Measurements from ENCODE around the gene RSKR.
"Not testable (repeated sequence)": the region's sequence is repeated elsewhere in the genome, so short reads cannot be mapped to it uniquely, and the experiment has no call there.

The RSKR gene

DNA sequence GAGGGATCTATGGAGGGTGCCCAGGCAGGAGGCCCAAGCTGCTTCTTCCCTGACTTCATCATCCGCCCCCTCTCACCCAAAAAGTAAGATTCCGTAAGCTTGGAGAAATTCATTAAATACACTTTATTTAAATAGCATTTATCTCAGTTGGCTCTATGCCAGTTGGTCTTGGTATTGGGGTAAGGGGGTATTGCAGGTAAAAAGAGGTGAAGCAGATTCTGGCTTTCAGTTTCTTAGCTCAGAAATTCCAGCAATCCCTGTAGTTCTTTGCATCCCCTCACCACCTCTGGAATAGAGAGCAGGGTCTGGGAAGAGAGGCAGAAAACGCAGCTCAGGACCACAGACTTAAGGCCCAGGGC lies 36.5 kb downstream of the RSKR start:
- DNase-seq (ENCODE audit: low read depth) = no peak

DNA sequence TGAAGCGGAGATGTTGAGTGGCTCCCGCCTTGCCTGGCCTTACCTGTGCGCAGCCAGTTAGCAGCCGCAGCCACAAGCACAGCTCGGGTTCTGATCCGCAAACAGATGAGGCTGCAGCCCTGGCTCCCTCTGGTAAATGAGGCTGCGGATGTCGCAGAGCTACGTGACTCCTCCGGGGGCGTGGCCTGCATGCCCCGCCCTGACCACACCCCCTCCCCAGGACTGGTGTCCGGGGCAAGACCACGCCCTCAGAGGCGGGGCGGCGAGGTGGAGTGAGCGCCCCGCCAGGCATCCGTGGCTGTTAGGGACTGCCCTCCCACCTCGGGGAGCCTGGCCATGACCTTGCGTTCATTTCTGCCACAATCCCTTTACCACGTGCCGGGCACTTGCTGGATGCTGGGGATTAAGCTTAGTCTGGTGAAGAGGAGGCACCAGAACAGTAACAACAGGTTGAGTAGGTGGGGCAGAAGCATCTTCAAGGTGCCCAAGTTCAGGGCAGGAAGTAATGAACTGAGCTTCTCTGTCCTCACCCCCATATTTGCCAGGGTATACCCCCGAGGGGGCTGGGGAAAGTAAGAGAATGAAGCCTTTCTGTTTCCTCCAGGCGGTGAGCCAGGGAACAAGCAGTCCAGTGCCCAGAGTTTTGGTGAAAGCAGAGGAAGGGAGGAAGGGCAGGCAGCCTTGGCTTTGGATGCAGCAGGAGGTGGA lies 37.1 kb downstream of the RSKR start, which contains the start of gene ALDOC:
ALDOC (minus strand) TSS at position 138 of the 708 bp plus-strand sequence. CDS start 1,363 bp downstream, outside the sequence.
- peak; percentile 93 for DNase-seq (ENCODE audit: low read depth)

DNA sequence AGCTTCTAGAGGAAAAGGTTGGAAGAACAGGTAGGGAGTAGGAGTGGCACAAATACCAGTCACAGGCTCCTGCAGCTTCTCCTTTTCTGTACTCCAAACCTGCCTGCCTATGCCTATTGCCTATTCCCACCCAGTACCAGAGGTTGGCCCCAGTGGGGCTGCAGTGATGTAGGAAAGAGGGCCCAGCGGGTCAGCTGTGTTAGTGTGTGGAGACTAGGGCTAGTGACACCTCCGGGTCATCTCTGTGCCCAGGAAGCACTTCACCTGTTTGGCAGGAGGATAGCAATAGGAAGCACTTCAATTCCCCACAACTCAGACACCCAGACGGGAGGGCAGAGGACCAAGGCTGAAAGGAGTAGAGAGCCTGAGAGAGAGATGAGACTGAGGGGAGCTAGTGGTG lies 38.0 kb downstream of the RSKR start:
- DNase-seq (ENCODE audit: low read depth) = not testable (repeated sequence)

DNA sequence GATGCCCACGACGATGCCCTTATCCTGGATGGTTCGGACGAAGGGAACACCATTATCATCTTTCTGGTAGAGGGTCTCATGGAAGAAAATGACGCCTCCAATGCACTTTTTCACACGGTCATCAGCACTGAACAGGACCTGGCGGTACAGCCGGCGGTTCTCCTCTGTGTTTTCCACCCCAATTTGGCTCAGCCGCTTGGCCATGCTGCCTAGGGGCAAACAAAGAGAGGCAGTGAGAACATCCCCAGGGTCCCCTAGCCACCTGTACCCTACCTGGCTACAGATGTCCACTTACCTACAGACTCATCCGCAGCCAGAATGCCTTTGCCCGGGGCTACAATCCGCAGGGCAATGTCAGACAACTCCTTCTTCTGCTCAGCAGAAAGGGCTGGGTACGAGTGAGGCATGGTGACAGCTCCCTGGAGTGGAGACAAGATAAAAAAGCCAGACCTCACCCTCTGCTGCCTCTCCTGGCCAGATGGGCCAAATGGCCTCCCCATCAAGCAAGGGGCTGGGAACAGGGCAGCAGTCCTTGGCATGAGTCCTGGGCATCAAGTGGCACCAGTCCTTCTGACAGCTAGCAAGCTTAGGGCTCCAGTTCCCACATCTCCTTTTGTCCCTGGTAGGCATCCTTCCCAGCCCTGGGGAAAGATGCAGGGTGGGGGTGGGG lies 38.7 kb downstream of the RSKR start:
- DNase-seq (ENCODE audit: low read depth) = no peak

DNA sequence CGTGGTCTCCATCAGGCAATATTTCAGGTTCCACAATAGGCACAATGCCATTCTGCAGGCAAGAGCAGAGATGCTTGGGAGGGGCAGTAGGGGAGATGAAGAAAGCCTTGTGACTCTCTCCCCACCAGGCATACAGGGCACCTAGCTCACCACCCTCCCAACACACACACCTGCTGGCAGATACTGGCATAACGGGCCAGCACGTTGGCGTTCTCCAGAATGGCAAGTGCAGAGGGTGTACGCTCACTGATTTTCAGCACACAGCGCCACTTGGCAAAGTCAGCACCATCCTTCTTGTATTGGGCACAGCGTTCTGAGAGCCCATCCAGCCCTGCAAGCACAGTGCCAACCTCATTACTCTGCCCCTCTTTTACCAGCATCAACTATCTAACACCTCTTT lies 39.5 kb downstream of the RSKR start:
- no peak for DNase-seq (ENCODE audit: low read depth)

DNA sequence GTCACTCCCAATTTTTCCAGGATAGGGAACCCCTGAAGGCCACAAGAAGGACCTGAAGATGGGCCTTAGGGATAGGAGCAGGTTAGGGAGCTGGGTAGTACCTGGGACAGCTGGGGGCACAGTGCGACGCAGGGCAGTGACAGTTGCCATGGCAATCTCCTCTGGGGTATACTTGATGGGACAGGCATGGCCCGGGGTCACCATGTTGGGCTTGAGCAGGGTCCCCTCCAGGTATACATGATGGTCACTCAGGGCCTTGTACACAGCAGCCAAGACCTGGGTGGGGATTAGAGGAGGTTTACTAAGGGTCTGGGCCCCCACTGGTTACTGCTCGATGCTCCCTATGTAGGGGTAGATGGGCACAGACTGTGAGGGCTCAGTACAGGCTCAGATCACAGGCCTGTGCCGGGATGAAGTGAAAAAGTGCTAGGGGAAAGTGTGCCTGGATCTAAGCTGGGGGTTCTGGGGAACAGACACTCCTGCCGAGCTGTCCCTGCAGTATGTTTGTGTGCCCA lies 40.0 kb downstream of the RSKR start:
- DNase-seq (ENCODE audit: low read depth) = no peak

DNA sequence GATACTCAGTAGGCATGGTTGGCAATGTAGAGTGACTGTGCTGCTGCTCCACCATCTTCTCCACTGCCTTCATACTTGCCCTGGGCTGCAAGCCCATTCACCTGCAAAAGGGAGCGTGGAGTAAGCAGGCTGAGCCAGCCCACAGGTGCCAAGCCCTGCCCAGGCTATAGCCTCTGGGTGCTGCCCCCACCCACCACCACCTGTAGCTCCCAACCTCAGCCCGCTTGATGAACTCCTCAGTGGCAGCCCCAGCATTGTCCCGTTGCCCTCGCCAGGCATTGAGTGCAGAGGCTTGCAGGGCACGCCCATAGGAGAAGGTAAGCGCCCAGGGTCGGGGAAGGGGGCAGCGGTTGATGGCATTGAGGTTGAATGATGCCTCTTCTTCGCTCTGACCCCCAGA lies 40.5 kb downstream of the RSKR start:
- DNase-seq (ENCODE audit: low read depth) = no peak

DNA sequence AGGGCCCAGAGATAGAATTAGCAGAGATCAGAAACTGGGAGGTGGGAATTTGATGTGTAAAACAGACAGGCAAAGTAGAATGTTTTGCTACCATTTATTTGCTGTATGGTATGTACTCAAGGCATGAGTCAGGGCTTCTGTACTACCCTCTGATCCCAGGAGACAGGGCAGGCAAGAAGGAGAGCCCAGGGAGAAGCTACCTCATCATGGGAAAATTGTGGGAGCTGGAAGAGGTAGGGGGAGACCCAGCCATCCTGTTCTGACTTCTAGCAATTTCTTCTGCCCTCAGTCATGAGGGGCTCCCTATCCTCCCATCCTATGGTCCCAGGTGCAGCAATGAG lies 41.0 kb downstream of the RSKR start:
- DNase-seq (ENCODE audit: low read depth) = no peak

DNA sequence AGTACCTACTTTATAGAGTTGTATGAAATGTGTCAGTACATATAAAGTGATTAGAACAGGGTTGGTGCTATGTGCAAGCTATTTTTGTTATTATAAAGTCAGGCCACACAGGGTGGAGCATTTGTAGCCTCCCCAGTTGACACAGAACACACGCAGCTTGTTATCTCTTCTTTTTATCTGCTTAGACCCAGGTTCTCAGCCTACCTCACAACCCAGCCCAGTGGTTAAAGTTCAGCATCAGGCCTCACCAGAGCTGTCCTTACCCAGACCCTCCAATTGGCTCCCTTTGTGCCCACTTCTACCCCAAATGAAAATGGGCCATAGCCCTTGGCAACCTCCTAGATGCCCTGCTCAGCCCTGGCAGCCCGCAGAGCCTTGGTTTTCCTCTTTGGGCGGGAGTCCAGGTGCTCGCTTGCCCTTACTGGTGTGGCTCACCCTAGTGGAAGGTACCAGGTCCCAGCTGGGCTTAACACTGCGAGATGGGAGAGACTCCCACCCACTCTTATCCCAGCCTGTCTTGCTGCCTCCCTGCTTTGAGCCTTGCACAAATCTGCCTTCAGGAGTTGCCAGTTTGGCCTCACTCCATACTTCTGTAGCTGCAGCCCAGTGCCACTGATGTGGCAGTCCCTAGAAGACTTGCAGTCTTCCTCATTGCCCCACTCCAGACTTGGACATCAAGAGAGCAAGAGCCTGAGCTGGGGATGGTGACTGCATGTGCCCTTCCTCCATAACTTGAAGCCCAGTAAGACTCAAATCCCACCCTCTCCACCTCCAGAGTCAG lies 41.5 kb downstream of the RSKR start:
- no peak for DNase-seq (ENCODE audit: low read depth)

DNA sequence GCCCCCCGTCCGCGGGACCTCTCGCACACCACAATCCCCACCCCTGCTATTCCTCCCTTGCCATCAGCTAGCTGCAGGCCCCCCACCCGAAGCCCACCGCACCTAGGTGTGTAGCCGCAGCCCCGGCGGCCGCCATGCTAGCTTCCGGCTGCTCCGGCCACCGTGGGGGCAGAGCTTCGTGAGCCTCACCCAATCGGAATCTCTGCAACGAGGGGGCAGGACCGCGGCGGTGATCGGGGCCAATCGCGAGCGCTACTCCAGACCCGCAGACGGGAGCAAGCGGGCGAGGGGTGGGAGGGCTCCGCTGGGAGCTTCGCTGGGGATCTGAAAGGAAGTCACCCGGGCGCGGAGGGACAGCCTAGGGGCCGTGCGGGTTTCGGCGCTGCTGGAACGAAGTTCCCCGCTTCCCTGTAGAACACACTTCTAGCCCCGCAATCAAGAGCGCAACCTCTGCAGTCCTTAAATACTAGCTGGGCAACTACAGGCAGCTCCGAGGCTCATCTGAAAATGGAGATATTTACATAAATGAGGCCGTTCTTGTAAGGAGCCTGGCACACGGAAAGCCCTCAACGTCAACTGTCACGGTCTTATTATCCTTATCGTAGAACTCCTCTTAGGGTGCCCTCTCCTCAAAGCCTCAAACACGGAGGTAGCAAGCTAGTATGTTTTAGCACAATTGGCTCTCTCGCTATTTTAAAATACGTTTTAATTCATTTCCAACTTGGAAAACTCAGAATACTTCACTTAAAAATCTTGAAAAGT lies 42.4 kb downstream of the RSKR start, which contains the start of gene PIGS:
PIGS (minus strand) TSS at position 164 of the 762 bp plus-strand sequence; CDS start at position 136, 28 bp downstream.
- peak; percentile 93 for DNase-seq (ENCODE audit: low read depth)

DNA sequence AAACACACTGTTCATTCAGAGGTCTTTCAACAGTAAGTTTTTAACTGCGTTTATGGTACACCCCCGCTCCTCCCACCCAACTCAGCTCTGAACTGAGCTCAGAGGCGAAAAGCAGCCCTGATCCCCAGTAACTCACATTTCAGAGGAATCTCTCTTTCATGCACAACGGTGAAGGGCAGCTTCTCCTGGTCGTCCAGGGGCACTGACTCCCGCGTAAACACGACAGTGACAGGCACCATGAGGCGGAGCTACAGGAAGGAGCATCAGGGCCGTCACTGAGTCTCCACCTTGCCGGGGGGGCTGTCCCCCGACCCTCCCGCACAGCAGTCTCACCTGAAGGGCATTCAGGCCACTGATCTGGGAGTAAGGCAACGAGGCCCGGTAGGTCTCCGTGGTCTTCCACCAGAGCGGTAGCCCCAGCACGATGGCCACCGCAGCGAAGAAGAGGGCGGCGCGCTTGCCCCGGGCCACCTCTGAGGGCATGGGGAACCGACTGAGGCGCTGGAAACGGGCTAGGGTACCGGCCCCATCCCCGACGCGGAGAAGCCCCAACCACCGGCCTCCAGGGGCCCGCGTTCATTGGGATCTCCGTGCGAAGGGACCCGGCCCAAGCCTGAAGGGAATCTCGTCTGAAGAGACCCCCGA lies 43.1 kb downstream of the RSKR start:
- peak; percentile 30 for DNase-seq (ENCODE audit: low read depth)

DNA sequence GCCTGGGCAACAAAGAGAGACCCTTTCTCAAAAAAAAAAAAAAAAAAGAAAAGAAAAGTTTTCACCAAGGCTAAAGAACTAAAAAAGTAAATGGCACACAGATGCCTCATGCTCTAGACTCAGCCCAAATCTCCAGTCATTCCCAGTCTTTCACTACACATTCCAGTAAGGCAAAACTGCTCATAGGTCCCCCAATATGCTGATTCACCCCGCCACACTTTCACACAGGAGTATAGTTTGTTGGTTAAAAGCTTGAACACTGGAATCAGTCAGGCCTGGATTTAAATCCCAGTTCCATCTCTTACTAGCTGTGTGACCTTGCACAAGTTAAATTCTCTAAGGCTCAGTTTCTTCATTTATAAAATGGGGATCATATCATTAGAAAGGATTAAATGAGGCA lies 44.5 kb downstream of the RSKR start:
- DNase-seq (ENCODE audit: low read depth) = no peak

DNA sequence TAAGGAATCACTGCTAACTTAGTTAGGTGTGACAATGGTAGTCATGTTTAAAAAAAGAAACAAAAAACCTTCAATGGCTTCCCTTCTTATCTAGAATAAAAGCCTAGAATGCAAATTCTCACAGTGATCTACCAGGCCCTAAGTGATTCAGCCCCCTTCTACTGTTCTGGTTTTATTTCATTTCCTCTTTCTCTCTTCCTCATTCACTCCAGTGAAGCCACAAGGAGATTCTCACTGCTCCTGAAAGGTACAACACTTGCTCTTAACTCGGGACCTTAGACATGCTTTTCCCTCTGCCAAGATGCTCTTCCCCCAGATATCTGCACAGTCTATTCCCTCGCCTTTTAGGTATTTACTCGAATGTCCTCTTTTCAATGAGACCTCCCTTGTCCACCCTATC lies 46.4 kb downstream of the RSKR start:
- DNase-seq (ENCODE audit: low read depth) = no peak

DNA sequence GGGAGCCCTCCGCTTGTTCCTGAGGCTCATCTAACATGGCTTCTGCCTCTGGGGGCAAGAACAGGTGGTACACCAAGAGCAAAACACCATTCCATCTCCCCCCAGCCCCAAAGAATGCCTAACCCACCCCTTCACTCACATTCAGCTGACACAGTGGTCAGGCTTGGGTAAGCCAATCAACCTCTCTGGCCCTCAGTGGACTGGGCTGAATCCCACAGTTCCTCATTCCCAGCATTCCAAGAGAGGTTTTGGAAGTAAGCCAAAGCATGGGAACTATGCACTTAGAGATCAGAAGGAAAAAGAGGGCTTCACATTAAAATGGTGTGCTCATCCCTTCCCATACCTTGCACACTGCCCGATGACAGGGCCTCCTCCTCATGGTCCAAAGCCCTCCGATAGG lies 50.5 kb downstream of the RSKR start:
- DNase-seq (ENCODE audit: low read depth) = peak; percentile 89

All from EH (cell line).